PC-9 (cell line): Measurements from ENCODE around the gene DNAJB2.

ENCODE experiments used
- CTCF ChIP-seq: fragments of 200-600 bp; sonication (generic); conservative IDR thresholded peaks from 2 replicates; pipeline ENCODE4 v1.6.1; 2017; ENCODE audit warnings: mixed run types, antibody characterized with exemption, mild to moderate bottlenecking, moderate library complexity
- EZH2 ChIP-seq: fragments of 200-600 bp; sonication (generic); IDR thresholded peaks from 2 replicates; pipeline ENCODE4 v1.8.0; 2017; ENCODE audit warnings: antibody characterized with exemption, low read depth

DNA sequence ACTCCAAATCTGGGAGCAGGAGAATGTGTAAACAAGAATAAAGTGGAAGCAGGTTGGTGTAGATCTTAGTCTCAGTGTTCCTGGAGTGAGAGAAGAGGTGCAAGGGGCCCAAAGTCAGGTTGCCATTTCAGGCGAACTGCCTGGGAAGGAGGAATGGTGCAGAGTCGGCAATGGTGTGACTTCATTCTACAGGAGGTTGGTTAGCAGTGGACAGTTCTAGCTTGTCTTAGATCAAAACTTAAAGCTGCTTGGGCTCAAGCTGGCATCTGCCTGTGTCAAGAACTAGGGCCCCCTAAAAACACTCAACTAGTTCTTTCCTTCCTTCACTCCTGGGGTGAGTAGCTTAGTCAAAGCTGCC is 30.3 kb upstream of the DNAJB2 start:
- TF ChIP-seq EZH2 (no peak), CTCF (no peak)
